GM12874 (cell line): Measurements from ENCODE around the gene BICRAL.
A peak's percentile ranks its signal among the peaks of the same experiment; 100 is the strongest.

Experiments used
- TF ChIP-seq, protein P1 (sequence below): IDR thresholded peaks from 2 replicates; pipeline ENCODE4 v1.5.1; 2011; ENCODE audit warnings: low read depth, mild to moderate bottlenecking, control low read depth, low read length, moderate library complexity; ENCODE audit not compliant: insufficient read depth

BICRAL gene

DNA sequence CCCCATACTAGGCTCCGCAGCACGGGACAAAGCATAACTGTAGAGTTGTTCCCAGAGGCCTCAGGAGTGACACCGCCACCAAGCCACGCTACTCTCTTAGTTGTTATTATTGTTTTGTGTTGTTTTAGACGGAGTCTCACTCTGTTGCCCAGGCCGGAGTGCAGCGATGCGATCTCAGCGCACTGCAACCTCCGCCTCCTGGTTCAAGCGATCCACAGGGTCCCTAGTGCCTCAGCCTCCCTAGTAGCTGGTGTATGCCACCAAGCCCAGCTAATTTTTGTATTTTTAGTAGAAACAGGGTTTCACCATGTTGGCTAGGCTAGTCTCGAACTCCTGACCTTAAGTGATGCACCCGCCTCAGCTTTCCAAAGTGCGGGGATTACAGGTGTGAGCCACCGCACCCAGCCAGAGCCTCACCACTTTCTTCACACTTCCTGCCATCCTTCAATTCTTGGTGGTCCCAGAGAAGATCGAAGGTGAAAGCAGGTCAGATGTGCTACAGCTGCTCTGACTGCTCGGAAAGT, 109.4 kb downstream of the BICRAL start:
- TF ChIP-seq, protein P1, sequence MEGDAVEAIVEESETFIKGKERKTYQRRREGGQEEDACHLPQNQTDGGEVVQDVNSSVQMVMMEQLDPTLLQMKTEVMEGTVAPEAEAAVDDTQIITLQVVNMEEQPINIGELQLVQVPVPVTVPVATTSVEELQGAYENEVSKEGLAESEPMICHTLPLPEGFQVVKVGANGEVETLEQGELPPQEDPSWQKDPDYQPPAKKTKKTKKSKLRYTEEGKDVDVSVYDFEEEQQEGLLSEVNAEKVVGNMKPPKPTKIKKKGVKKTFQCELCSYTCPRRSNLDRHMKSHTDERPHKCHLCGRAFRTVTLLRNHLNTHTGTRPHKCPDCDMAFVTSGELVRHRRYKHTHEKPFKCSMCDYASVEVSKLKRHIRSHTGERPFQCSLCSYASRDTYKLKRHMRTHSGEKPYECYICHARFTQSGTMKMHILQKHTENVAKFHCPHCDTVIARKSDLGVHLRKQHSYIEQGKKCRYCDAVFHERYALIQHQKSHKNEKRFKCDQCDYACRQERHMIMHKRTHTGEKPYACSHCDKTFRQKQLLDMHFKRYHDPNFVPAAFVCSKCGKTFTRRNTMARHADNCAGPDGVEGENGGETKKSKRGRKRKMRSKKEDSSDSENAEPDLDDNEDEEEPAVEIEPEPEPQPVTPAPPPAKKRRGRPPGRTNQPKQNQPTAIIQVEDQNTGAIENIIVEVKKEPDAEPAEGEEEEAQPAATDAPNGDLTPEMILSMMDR, result no peak

DNA sequence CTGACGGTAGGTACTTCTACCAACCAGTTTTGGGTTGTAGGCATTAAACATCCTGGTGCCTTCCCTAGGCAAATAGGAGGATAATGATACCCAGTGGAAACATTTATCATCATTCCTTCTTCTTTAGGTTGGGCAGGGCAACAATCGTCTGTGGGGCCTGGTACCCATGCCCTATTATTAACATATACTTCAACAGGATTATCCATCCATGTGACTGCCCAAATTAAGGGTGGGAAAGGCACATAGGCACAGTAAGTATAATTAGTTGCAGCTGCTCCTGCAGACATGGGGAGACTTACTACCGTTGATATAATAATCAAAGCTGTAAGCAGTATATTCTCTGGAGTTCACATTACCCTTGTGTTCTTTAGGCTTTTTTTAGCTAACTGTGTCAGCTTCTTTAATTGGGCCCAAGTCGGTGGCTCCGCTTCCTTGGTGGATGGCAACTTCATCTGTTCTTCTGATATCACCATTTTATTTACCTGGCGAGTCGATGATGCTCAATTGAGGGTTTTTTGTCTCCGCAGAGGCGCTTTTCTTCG, 114.4 kb downstream of the BICRAL start:
- TF ChIP-seq, protein P1, result no peak

DNA sequence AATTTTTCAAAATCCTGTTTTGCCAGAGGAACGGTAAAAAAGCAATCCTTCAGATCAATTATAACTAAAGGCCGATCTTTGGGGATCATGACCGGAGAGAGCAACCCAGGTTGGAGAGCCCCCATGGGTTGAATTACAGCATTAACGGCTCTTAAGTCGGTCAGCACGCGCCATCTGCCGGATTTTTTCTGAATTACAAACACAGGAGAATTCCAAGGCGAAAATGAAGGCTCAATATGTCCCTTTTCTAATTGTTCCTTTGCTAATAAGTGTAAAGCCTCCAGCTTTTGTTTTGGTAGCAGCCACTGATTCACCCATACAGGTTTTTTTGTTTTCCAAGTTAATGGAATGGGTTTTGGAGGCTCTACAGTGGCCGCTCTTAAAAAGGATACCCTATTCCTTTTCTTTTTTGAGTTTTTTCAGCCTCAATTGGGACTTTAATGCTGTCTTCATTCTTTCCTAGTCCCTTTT, 117.1 kb downstream of the BICRAL start:
- TF ChIP-seq, protein P1, result peak; percentile 50

DNA sequence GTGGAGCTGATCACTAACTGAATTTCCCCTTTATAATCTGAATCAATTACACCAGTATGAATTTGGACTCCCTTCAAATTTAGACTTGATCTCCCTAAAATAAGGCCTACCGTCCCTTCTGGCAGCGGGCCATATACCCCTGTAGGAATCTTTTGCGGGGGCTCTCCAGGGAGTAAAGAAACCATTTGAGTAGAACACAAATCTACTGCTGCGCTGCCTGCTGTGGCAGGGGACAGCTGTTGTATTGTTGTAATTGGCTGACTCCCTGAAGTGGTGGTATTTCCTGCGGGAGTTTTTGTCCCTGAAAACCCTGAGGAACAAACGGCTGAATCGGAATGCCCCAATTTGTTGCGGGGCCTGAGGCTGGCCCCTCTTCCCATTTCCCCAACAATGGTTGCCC, 118.0 kb downstream of the BICRAL start:
- TF ChIP-seq, protein P1, result no peak

DNA sequence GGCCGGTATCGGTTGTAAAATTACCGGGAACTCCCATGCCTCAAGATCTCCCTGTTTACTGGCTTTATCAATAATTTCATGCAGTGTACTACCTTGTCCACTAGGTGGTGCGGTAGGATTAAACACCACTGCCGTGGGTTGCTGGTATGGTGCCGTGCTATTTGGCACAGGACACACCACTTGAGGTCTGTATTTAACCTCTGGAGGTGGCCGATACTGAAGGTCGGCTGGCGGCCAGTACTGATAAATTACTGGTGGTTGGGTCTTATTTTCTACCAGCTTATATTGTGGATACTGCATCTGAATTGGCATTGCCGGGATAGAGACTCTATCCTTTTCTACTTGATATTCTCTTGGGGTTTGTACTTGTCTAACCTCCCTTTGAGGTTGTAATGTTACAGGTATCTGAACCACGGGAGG, 119.7 kb downstream of the BICRAL start:
- TF ChIP-seq, protein P1, result peak; percentile 65

DNA sequence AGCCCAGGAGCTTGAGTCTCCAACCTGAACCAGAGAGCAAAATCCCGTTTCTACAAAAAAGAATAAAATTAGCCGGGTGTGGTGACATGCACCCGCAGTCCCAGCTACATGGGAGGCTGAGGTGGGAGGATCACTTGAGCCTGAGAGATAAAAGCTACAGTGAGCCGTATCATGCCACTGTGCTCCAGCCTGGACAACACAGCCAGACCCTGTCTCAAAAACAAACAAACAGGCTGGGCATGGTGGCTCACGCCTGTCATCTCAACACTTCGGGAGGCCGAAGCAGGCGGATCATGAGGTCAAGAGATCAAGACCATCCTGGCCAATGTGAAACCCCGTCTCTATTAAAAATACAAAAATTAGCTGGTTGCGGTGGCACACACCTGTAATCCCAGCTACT, 122.6 kb downstream of the BICRAL start:
- TF ChIP-seq, protein P1, result no peak

DNA sequence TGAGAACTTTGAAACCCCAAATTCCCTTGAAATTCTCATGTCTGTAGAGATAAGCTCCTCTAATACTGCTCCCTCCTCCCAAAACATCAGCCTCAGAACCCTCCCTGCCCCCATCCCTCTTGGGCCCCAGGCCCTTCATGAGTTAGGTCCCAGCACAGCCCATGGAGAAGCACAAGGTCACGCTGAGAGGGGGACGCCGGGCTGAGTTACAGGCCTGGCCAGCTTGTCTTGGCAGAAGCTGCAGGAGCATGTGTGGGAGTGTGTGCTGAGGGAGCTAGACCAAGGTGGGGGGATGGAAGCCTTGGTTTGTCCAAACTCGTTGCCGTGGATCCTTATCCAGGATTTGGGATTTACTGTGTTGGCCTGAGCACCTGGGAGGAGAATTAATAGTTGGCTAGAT, 125.5 kb downstream of the BICRAL start:
- TF ChIP-seq, protein P1, result no peak
